ENCODE results near the gene PPM1D.

GRCh38 chr17:60554377-60554788 lies 45.6 kb upstream of the PPM1D start:
- TF ChIP-seq CTCF (IDR thresholded peaks at IDR 0.05; ENCODE audit: insufficient read depth, low read depth, low read length) = no peak
- TF ChIP-seq EZH2 (IDR thresholded peaks at IDR 0.05; ENCODE audit: insufficient read depth, low read length) = no peak
